Heart right ventricle (tissue), 16 donors: ENCODE measurements around the gene NDUFA8. TPM values are rescaled to one million over a fixed set of nuclear protein-coding genes. Genes with fewer than 3 reads are reported as not detected.

Experiments
- ATAC-seq, 8 donors: fragments of 200-7000 bp; cut with Tn5 transposase; one replicate each; pipeline ENCODE4 v1.9.1; 2020; ENCODE audit warnings: mild to moderate bottlenecking in 8 of 8, moderate library complexity in 8 of 8, moderate number of reproducible peaks in 1 of 8
- DNase-seq, 2 donors: peaks; one replicate each; pipeline ENCODE4 v3.0.0-alpha.2; 2020
- H3K27ac ChIP-seq, 10 donors: fragments of 200-600 bp; sonication (generic) in 2 of 10; one replicate each; pipeline versions ENCODE4 v1.5.0 to v1.8.0; 2020 to 2022; ENCODE audit warnings: mild to moderate bottlenecking in 3 of 10
- H3K27me3 ChIP-seq, 7 donors: fragments of 200-600 bp; one replicate each; pipeline ENCODE4 v1.8.0; 2021 to 2022; ENCODE audit warnings: mild to moderate bottlenecking in 2 of 7
- H3K36me3 ChIP-seq, 9 donors: fragments of 200-600 bp; sonication (generic) in 1 of 9; one replicate each; pipeline versions ENCODE4 v1.5.0 to v1.8.0; 2020 to 2022; ENCODE audit warnings: mild to moderate bottlenecking in 2 of 9
- H3K4me1 ChIP-seq, 9 donors: fragments of 200-600 bp; sonication (generic) in 1 of 9; one replicate each; pipeline versions ENCODE4 v1.5.0 to v1.8.0; 2020 to 2022; ENCODE audit warnings: mild to moderate bottlenecking in 4 of 9
- H3K4me3 ChIP-seq, 10 donors: fragments of 200-600 bp; sonication (generic) in 2 of 10; one replicate each; pipeline versions ENCODE4 v1.5.0 to v1.8.0; 2020 to 2022; ENCODE audit warnings: mild to moderate bottlenecking in 7 of 10, moderate library complexity in 2 of 10
- H3K9me3 ChIP-seq, 11 donors: fragments of 200-600 bp in 10 of 11; sonication (generic) in 2 of 11; one replicate each; pipeline versions ENCODE4 v1.5.0 to v1.8.0; 2013 to 2022; ENCODE audit warnings: mild to moderate bottlenecking in 2 of 11, control low read depth in 1 of 11, moderate library complexity in 1 of 11
- WGBS, 2 donors: extraction: QIAGEN DNeasy Blood & Tissue Kit; methylation state at CpG; one replicate each; pipeline ENCODE4 v1.1.7; 2013; ENCODE audit warnings: inconsistent platforms in 1 of 2; 5-methylcytosine and 5-hydroxymethylcytosine counted together
- intact Hi-C, 10 donors: fragments of 100-400 bp; cut with DNase I; formaldehyde crosslinking; loops; one replicate each; pipeline versions ENCODE4 v1.11.1 to v1.14.2; 2022
- polyA plus RNA-seq, 2 donors: library from polyadenylated mRNA; stranded (reverse); fragments of 200-250 nt; gene quantifications; one replicate each; pipeline ENCODE4 v1.2.3, GENCODE V29; 2013
- total RNA-seq, 10 donors: library from RNA; stranded (reverse); fragmentation: NEBNext Ultra II Directional in 3 of 10; extraction: Animal tissue kit (Norgen Biotek cat#: 25700) in 3 of 10; gene quantifications; one replicate each; pipeline versions ENCODE4 v1.2.1 to v1.2.4, GENCODE V29; 2021 to 2023
- TF ChIP-seq, protein P1 (sequence below), 9 donors: fragments of 200-600 bp; sonication (generic) in 2 of 9; IDR thresholded peaks; one replicate each; pipeline versions ENCODE4 v1.5.0 to v1.8.0; 2021 to 2022; ENCODE audit warnings: antibody characterized with exemption in 9 of 9, mild to moderate bottlenecking in 5 of 9, moderate library complexity in 1 of 9
- donor health status: Arrhythmogenic right ventricular cardiomyopathy.
- donor health status: ischemic (EF 13 %, LVEDD 7.1; RV severe dilation, severe dysfunction).
- donor health status: healthy with polysubstance abuse.
- donor health status: DM: no; HTN: yes; CAD: no.
- donor health status: DM: no; HTN: no; CAD: no.
- donor health status: ischemic (EF 25% LVEDD 6.9; RV normal size, moderate dysfunction).
- donor health status: ischemic (EF 25% LVEDD 5.7; RV mildly dilated, moderate dysfunction).
- donor health status: healthy.
- donor health status: DM: yes; HTN: yes; CAD: no.
- donor health status: Ischemic cardiomyopathy.
- donor health status: ischemic (EF 35%, LVEDD 5.7; RV mildly dilated, moderate dysfunction).
- donor health status: nonischemic (EF 11% LVEDD 7.7; RV severe dilation, severe dysfunction).
- donor health status: DM: yes; HTN: yes; CAD: no.
- donor health status: PGD.
- donor health status: ischemic (EF 29% LVEDD 5.4; RV normal size, mild dysfunction).
- donor health status: nonischemic (EF 23%, LVEDD 6.1; RV moderate dilation, normal function).

NDUFA8 gene
- total and polyA plus RNA-seq, 12 donors: 222 to 739 (median 313) TPM

DNA sequence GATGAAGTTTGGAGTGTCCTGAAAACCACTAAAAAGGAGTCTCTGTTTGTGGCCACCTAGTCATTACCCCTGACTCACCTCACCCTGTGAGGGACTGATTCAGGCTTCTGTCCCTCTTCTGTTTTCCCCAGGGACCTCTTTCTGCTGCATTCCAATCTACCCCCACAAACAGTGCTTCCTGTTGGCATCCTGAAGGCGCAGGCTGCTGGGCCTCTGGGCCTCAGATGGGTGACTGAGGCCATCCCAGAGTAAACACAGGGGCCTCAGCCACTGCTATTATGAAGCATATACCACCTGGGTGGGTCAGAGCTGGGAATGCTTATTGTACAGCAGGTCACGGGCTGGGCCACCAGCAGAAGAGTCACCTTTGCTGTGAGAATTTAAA lies 20.1 kb upstream of the NDUFA8 start:
- ATAC-seq: no peak
- H3K27ac ChIP-seq: no peak overlapping the region
- 69 to 72% methylated on average over 2 of the region's 2 CpGs for WGBS, 2 donors
- no peaks in the 10 kb centered on the region for H3K4me1 ChIP-seq
- no peak for DNase-seq
- TF ChIP-seq, protein P1, sequence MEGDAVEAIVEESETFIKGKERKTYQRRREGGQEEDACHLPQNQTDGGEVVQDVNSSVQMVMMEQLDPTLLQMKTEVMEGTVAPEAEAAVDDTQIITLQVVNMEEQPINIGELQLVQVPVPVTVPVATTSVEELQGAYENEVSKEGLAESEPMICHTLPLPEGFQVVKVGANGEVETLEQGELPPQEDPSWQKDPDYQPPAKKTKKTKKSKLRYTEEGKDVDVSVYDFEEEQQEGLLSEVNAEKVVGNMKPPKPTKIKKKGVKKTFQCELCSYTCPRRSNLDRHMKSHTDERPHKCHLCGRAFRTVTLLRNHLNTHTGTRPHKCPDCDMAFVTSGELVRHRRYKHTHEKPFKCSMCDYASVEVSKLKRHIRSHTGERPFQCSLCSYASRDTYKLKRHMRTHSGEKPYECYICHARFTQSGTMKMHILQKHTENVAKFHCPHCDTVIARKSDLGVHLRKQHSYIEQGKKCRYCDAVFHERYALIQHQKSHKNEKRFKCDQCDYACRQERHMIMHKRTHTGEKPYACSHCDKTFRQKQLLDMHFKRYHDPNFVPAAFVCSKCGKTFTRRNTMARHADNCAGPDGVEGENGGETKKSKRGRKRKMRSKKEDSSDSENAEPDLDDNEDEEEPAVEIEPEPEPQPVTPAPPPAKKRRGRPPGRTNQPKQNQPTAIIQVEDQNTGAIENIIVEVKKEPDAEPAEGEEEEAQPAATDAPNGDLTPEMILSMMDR (IDR thresholded peaks at IDR 0.05): no peak
- H3K9me3 ChIP-seq: no peaks in the 10 kb centered on the region
- H3K4me3 ChIP-seq: no peak overlapping the region
- intact Hi-C loops: no loop called here
- H3K27me3 ChIP-seq: peaks cover 0 to 41% (median 14%) of the 10 kb centered on the region in 7 donors
- no peaks in the 10 kb centered on the region for H3K36me3 ChIP-seq

DNA sequence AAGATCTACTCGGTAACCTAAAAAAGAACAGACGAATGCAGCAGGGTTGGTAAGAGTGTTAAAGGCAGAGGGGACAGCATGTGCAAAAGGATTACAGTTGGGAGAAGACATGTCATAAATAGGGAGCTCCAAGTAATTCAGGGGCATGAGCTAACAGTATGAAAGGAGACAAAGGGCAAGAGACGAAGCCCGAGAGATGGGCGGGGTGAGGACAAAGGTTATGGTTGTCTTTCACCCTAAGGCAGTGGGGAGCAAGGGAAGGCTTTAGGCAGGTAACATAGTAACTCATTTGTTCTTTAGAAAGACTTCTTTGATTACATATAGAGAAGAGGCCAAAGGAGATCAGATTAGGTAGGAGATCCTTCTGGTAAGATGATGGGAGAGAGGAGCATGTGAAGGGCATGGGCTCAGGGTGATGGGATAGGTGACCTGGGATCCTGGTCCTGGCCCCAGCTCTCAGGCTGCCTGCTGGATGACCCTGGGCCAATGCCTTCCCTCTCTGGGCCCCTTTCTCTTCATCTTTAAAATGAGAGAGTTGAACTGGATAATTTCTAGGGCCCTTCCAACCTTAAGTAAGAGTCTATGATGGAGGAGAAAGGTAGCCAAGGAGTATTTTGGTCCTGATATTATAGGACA lies 19.6 kb upstream of the NDUFA8 start:
- ATAC-seq: no peak
- WGBS, 2 donors: 79 to 86% methylated on average over 5 of the region's 5 CpGs
- H3K36me3 ChIP-seq: no peaks in the 10 kb centered on the region
- no peaks in the 10 kb centered on the region for H3K4me1 ChIP-seq
- no peaks in the 10 kb centered on the region for H3K9me3 ChIP-seq
- TF ChIP-seq, protein P1 (IDR thresholded peaks at IDR 0.05): no peak
- intact Hi-C loops: no loop called here
- H3K27ac ChIP-seq: no peak overlapping the region
- DNase-seq: no peak
- no peak overlapping the region for H3K4me3 ChIP-seq
- H3K27me3 ChIP-seq: peaks cover 0 to 41% (median 17%) of the 10 kb centered on the region in 7 donors

DNA sequence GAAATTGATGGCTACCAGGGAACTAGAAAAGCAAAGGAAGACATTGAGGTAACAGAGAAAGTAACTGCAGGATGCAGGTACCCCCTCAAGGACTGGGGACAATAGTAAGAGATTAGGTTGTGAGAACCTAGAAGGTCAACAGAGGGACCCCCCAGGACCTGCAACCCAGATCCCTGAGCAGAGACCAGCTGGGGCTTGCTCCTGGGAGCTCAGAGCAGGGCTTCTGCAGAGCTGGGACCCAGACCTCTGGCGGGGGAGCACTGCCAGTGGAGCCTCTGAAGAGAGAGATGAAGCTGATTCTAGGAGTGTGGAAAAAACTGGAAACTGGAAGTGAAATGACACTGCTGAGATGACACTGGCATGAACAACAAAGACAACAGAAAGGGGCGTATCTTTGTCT lies 17.3 kb upstream of the NDUFA8 start:
- Histone ChIP-seq H3K27me3 (peaks cover 0 to 31% (median 12%) of the 10 kb centered on the region in 7 donors), H3K4me1 (no peaks in the 10 kb centered on the region), H3K27ac (no peak overlapping the region), H3K36me3 (no peaks in the 10 kb centered on the region), H3K4me3 (no peak overlapping the region), H3K9me3 (no peaks in the 10 kb centered on the region)
- ATAC-seq (no peak), DNase-seq (no peak)
- WGBS, 2 donors: 84 to 86% methylated on average over 2 of the region's 2 CpGs
- TF ChIP-seq, protein P1 (IDR thresholded peaks at IDR 0.05): no peak
- intact Hi-C loops: no loop called here

DNA sequence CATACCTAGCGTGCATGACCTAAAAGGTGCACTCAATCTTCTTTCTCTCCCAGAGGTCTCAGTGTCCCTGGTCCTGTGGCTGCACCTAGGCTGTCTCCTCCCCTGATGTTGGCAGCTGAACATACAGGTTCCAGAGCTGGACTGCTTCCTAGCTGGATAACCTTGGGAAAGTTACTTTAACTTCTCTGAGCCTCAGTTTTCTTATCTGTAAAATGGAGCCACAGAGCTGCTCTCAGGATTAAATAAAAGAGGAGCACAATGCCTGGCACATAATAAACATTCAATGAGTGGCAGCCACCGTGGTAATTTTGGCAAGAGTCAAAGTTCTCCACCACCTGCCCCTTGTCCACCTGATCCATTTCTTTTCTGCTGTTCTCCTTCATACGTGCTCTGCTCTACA lies 14.1 kb upstream of the NDUFA8 start:
- Histone ChIP-seq H3K27ac (no peak overlapping the region), H3K4me1 (peaks cover 0 to 3% (median 0%) of the 10 kb centered on the region in 9 donors), H3K27me3 (peaks cover 0 to 32% (median 11%) of the 10 kb centered on the region in 7 donors), H3K4me3 (no peak overlapping the region), H3K36me3 (no peaks in the 10 kb centered on the region), H3K9me3 (no peaks in the 10 kb centered on the region)
- WGBS, 2 donors: 70 to 84% methylated on average over 3 of the region's 3 CpGs
- TF ChIP-seq, protein P1 (IDR thresholded peaks at IDR 0.05): no peak
- no peak for DNase-seq
- ATAC-seq: no peak
- intact Hi-C loops: no loop called here
